LNCAP (cell line): ENCODE measurements around the gene TMED9.
A peak's percentile ranks its signal among the peaks of the same experiment; 100 is the strongest.

ENCODE experiments used
- CTCF ChIP-seq: fragments of 450-650 bp; IDR thresholded peaks from 2 replicates; pipeline ENCODE4 v1.5.1; 2017; ENCODE audit warnings: mild to moderate bottlenecking

The TMED9 gene

GRCh38 chr5:177598477-177598876, 6.5 kb downstream of the TMED9 start:
- no peak for TF ChIP-seq CTCF

- TF ChIP-seq CTCF: no peak
These were observed 7.9 kb downstream of the TMED9 start, which contains the start of gene B4GALT7 for GRCh38 chr5:177599731-177600507. Gene B4GALT7, plus strand, starts transcription at chr5:177600132. Its CDS starts 79 bp downstream, at chr5:177600211.

GRCh38 chr5:177600508-177601018, 8.6 kb downstream of the TMED9 start:
- no peak for TF ChIP-seq CTCF

- no peak for TF ChIP-seq CTCF
These were observed 9.1 kb downstream of the TMED9 start for GRCh38 chr5:177601126-177601525.

DNA sequence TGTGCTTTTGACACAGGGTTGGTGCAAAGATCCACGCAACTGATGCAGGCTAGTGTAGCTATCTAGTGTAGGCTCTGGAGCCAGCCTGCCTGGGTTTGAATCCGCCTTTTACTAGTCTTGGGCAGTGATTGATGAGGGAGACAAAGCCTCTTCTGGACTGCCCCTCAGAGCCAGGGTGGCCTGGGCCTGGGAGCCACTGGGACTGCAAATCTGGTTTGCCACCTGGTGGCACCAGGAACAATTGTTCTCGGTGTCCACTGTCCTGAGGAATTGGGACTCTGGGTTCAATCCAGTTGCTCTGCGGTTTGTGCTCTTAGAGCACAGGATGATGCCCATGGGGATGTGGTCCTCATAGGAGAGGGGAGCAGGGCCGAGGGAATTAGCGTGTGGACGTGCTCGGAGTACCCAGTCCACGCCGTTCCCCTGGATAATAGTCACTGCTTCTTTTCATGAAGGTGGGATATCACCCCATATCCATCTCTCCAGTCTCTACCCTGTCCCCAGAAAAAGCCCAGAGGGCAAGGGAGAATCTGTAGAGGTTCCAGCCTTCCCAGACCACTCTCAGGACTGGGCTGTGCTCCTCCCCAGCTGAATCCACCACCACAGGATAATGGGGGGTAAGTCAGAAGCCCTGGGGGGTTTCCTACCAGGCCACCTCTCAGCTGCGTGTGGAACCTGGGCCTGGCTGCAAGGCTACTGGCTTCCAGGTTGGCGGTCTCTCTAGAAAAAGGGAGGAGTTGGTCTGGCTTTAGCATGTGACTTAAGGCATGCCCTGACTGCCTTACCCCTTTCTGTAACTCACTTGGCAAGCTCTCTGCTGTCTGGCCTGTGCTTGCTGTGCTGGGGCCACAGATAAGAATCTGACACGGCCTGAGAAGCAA, 9.8 kb downstream of the TMED9 start:
- TF ChIP-seq CTCF: peak; percentile 28; the same call in 1 of the 2 replicates

DNA sequence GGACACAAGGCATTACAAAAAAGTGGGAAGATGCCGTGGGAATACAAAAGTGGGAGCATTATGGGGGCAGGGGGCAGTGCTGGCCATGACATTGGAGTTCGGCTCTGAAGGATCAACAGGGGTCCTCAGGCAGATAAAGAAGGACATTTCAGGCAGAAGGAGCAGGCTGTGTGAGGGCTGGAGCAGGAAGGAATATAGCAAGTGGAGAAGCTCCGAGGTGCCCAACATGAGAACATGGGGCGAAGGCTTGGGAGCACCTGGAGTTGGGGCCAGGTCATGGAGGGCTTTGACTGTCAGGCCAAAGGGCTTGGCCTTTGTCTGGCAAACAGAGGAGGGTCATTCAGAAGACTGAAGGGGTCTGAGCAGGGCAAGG, 10.4 kb downstream of the TMED9 start:
- TF ChIP-seq CTCF: no peak

- TF ChIP-seq CTCF: no peak
These were observed 11.6 kb downstream of the TMED9 start for GRCh38 chr5:177603631-177604030.
